LNCAP (cell line): ENCODE measurements around the gene TMEM139.

ENCODE experiments used
- CTCF ChIP-seq: fragments of 450-650 bp; IDR thresholded peaks from 2 replicates; pipeline ENCODE4 v1.5.1; 2017; ENCODE audit warnings: mild to moderate bottlenecking

Gene TMEM139

GRCh38 chr7:143242306-143242705 is 42.5 kb upstream of the TMEM139 start:
- no peak for TF ChIP-seq CTCF

GRCh38 chr7:143243111-143243510 is 41.6 kb upstream of the TMEM139 start:
- no peak for TF ChIP-seq CTCF

- TF ChIP-seq CTCF: no peak
Measured at GRCh38 chr7:143243614-143244013, 41.1 kb upstream of the TMEM139 start.

- TF ChIP-seq CTCF: no peak
Measured at GRCh38 chr7:143244321-143244720, 40.4 kb upstream of the TMEM139 start.

- no peak for TF ChIP-seq CTCF
Measured at GRCh38 chr7:143245123-143245522, 39.6 kb upstream of the TMEM139 start.

- no peak for TF ChIP-seq CTCF
Measured at GRCh38 chr7:143247372-143247771, 37.4 kb upstream of the TMEM139 start.

GRCh38 chr7:143248761-143249354 is 35.9 kb upstream of the TMEM139 start:
- TF ChIP-seq CTCF: no peak

- TF ChIP-seq CTCF: no peak
Measured at GRCh38 chr7:143250199-143250598, 34.6 kb upstream of the TMEM139 start.
